HG03175 (cell line): ENCODE results near the gene B9D2.
"Not testable (repeated sequence)": the region's sequence is repeated elsewhere in the genome, so short reads cannot be mapped to it uniquely, and the experiment has no call there.

Experiments used
- ATAC-seq: cut with Tn5 transposase; IDR thresholded peaks from one replicate; pipeline ENCODE4 v1.9.1; 2021; ENCODE audit warnings: mild to moderate bottlenecking, moderate library complexity; ENCODE audit not compliant: unreplicated experiment

B9D2 gene

DNA sequence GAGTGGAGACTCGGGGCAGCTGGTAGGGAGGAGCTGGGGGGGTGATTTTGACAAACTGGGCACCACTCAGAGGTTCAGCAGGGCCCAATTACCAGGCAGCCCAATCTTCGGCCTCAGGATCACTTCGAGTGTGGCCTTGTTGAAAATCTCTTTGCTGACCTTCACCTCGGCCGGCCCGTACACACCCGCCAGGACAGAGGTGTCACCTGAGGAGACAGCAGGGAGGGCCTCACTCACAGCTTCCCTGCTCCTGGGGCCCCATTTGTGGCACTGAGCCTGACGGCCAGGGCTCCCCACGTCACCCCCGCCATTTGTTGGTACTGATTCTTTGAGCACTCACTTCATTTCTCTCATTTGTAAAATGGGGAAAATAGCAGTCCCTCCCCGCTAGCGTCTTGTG lies 28.8 kb upstream of the B9D2 start:
- no peak for ATAC-seq

DNA sequence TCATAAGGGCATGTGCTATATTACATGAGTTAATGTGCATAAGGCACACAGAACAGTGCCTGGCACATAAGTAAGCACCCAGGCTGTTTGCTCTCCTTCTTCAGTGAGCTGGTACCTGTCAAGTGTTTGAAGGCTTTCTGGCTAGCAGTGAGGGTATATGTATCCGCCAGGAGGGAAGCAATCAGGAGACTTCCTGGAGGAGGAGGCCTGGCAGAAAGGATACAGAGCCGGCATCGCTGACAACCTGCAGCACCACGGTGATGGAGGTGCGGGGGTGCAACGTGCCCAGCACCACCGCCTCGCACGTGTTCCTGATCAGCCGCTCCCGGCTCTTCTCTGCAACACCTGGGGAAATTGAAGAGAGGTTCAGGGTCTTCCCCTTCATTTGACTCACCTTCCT lies 27.7 kb upstream of the B9D2 start:
- no peak for ATAC-seq

DNA sequence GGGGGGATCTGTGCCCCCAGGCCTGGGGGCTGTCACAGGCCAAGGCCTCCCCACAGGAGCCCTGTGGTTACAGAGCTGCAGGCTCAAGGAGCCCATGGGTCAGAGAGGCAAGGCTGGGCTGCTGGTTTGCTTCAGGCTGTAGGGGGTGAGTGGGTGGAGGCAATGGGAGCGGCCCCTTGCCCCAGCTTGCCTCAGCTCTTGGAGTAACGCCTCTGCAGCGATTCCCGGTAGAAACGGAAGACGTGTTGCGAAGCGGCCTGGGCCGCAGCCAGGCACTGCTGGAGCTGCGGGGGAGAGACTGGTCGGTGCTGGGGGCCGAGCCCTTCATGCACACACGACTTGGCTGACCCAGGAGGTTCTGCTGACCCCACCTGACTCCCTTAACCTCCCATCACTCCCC lies 22.5 kb upstream of the B9D2 start:
- no peak for ATAC-seq

DNA sequence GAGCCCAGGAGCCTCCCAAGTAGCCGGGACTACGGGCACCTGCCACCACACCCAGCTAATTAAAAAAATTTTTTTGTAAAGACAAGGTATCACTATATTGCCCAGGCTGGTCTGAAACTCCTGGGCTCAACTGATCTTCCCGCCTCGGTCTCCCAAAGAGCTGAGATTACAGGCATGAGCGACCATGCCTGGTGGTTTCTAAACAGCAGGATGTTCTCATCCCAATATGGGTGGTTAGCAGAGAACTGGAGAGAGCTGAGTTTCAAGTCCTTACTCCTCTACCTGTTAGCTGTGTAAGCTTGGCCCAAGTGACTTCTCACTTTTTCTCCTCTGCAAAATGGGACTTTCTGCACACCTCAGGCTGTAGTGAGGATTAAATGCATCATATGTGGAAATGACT lies 20.4 kb upstream of the B9D2 start:
- no peak for ATAC-seq

DNA sequence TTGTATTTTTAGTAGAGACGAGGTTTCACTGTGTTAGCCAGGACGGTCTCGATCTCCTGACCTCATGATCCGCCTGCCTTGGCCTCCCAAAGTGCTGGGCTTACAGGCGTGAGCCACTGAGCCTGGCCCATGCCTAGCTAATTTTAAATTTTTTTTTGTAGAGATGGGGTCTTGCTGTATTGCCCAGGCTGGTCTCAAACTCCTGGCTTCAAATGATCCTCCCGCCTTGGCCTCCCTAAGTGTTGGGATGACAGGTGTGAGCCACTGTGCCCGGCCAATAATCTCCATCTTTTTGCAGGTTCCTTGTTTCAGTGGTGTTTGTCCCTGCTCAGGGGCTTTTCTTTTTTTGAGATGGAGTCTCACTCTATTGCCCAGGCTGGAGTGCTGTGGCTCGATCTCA lies 17.6 kb upstream of the B9D2 start:
- ATAC-seq: not testable (repeated sequence)

DNA sequence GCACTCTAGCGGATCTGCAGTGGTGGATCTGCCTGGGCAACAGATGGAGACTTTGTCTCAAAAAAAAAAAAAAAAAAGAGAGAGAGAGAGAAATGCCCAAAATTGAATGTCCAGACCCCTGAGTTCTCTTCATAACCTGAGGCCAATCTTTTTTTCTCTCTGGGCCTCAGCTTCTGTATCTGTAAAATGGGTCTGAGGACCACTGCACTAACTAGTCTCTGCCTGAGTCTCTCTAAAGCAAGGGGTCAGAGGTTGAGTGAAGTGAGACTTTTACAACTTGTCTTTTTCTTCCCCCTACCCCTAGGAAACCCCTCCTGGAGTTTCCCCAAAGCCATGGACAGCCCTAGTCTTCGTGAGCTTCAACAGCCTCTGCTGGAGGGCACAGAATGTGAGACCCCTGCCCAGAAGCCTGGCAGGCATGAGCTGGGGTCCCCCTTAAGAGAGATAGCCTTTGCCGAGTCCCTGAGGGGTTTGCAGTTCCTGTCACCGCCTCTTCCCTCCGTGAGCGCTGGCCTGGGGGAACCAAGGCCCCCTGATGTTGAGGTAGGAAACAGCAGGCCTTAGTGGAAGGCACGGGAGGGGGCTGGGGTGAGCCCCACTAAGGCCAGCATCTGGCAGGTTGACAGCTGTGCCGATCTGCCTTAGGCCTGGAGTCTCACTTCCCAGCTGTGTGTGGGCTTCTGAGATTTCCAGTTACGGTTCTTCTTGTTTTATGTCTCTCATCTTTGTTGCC lies 14.2 kb upstream of the B9D2 start:
- ATAC-seq: peak; percentile 53

DNA sequence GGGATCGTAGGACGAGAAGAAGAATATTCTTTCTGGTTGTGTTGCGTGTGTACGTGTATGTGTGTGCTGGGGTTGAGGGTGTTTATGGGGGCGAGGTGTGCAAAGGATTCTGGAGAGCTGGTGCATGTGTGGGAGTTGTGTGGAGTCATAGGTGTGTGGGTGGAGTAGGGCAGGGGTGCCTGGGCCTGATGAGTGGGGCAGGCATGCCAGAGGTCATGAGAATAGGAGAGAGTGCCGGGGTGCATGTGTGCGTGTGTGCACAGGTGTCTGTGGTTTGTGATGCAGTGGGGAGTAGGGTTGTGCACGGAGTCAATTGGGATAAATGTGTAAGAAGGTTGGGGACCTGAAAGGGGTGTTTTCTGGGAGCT lies 13.0 kb upstream of the B9D2 start:
- ATAC-seq: no peak

DNA sequence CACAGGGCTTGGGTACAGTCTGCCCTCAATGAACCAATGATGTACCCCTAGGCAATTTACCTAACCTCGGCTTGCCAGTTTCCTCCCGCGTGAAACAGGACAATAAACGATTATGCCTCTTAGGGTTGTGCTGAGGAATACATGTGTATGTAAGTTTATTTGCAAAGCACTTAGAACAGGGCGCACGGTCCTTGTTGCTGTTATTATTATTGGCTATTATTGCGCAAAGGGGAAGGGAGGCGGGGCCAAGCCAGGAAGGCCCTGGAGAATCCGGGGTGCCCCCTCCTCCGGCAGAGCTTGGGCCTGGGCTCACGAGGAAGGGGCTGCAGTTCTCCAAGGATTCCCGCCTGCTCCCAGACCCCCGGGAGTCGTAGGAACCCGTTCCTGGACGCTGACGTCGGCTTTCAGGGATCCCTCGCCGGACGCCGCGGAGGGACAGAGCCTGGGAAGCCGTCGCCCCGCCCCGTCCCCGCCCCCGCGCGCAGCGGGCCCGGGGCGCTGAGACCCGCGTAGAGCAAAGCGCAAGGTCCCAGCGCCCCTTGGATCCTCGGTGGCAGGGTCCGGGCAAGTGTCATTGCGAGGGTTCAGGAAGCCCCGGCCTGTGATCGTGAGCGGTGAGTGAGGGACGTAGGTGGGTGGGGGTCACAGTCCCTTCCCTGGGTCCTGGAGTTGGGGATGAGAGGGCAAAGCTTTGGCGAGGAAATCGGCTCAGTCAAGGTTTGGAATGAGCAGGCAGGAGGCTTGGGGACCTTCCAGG lies 12.5 kb upstream of the B9D2 start, which contains the start of gene TMEM91:
Gene TMEM91, plus strand, starts transcription at position 293 of the 757 bp plus-strand sequence. CDS start 1,777 bp downstream, outside the sequence.
- ATAC-seq: no peak

DNA sequence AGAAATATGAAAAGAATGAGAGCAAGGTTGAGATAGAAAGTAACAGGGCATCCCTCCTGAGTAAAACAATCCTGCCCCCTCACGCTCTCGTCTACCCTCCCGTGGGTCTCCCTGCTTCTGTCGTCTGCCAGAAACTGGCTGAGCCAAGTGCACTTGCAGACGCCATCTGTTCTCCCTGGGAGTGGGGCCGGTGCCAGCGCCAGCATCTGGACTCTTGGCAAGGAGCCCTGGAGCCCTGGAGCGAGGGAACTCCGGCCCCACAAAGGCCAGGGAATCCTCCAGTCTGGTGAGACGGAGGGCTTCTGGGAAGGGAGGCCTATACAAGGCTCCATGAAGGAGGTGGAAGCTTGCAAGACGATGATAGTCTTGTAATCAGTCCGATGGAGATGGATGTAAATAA lies 10.0 kb upstream of the B9D2 start:
- ATAC-seq: no peak

DNA sequence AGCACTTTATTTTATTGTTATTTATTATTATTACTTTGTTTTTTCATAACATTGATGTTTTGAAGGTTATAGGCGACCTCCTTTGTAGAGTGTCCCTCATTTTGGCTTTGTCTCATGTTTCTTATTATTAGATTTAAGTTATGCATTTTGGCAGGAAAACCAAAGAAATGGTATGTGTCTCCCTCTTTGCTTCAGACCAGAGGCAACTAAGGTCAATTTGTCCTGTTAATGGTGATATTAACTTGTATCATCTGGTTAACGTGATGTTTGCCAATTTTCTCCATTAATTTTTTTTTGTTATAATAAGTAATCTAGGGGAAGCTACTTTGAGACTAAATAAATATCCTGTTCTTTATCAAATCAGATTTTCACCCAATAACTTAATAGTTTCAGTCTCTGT lies 8.6 kb upstream of the B9D2 start:
- ATAC-seq: no peak

DNA sequence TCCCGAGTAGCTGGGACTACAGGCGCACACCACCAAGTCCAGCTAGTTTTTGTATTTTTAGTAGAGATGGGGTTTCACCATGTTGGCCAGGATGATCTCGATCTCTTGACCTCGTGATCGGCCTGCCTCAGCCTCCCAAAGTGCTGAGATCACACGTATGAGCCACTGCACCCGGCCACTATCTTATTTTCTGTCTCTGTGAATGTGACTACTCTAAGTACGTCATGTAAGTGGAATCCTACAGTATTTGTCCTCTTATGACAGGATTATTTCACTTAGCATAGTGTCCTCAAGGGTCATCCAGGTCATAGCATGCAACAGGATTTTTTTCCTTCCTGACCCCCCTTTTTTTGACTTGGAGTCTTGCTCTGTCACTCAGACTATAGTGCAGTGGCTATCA lies 7.6 kb upstream of the B9D2 start:
- ATAC-seq: no peak

DNA sequence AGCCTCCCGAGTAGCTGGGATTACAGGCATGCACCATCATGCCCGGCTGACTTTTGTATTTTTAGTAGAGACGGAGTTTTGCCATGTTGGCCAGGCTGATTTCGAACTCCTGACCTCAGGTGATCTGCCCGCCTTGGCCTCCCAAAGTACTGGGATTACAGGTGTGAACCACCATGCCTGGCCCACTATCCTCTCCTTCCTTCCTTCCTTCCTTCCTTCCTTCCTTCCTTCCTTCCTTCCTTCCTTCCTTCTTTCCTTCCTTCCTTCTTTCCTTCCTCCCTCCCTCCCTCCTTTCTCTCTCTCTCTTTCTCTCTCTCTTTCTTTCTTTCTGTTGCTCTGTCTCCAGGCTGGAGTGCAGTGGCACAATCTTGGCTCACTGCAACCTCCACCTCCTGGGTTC lies 7.2 kb upstream of the B9D2 start:
- ATAC-seq: not testable (repeated sequence)

DNA sequence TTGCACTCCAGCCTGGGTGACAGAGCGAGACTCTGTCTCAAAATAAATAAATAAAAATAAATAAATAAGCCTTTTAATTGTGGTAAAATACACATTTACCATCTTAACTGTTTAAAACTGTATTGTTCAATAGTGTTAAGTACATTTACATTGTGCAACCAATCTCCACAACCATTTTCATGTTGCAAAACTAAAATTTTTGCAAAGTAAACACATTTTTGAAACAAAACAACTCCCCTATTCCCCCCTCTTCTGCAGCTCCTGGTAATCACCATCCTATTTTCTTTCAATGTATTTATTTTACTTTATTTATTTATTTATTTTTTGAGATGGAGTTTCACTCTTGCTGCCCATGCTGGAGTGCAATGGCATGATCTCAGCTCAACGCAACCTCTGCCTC lies 5.8 kb upstream of the B9D2 start:
- no peak for ATAC-seq

DNA sequence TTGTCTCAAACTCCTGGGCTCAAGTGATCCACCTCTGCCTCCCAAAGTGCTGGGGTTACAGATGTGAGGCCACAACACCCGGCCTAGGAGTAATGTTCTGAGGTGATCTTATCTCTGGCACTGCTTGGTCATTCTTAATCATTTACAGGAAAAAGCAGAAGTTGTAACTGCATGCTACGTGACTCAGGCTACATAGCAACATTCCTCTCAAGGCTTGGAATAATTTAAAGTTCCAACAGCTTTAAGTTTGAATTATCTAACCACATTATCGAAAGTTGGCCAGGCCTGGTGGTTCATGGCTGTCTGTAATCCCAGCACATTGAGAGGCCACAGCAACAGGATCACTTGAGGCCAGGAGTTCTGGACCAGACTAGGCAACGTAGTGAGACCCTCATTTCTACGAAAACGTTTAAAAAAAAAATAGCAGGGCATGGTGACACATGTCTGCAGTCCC lies 3.9 kb upstream of the B9D2 start:
- ATAC-seq: no peak

DNA sequence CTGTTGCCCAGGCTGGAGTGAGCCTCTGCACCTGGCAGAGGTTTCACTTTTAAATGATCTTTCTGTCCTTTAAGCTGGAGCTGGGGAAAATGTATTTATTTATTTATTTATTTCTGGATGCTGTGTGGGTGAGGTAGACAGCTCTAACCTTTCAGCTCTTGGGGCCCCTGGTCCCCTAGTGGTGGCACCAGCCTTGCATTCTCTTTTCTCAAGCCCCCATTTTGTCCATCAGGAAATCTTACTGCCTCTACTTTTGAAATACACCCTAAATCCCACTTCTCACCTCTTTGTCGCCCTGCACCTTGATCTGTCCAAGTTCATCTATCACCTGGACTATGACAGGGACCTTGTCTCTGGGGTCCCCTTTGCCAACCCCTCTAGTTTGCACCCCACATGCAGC lies 2.1 kb upstream of the B9D2 start:
- ATAC-seq: no peak

DNA sequence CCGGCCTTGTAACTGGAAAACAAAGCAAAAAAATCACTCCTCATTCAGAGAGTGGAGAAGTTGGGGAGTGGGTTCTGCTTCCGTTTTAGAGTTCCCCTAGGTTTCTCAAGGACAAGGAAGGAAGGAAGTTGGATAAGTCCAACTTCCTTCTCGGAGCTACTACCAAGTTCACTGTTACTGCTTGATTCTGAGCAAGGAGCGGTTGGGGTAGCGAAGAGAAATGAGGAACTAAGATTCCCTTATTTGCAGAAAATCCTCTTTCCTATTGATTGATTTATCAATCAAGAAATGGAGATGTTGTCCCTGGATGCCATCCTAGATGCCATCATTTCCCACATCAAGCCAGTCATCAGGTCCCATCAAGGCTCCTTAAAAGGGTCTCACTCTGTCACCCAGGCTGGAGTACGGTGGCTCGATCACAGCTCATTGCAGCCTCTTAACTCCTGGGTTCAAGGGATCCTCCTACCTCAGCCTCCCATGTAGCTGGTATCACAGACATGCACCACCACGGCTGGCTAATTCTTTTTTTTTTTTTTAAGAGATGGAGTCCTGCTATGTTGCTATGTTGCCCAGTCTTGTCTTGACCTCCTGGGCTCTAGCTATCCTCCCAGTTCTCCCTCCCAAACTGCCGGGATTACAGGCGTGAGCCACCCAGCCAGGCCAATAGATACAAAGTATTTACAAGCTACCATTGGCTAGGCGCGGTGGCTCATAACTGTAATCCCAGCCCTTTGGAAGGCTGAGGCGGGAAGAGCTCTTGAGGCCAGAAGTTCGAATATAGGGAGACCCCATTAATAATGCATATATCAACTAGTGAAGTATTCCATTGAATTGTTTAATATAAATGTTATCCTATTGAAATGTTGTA lies 809 bp upstream of the B9D2 start:
- no peak for ATAC-seq

DNA sequence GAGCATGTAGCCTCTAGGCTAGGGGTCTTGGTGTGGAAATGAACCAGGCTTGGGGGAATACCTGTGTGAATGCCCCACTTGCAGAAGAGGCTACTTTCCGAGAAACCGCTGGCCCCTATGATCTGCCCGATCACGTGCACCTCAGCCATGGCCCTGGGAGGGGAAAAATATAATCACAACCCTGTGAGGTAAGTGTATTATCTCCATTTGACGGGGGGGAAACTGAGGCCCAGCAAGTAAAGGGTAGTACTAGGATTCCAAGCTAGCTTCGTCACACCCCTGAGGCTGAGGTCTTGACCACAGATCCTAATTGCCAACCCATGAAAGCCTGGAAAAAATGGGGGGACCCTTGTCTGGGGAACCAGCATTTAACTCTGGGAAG lies 587 bp downstream of the B9D2 start:
- no peak for ATAC-seq

DNA sequence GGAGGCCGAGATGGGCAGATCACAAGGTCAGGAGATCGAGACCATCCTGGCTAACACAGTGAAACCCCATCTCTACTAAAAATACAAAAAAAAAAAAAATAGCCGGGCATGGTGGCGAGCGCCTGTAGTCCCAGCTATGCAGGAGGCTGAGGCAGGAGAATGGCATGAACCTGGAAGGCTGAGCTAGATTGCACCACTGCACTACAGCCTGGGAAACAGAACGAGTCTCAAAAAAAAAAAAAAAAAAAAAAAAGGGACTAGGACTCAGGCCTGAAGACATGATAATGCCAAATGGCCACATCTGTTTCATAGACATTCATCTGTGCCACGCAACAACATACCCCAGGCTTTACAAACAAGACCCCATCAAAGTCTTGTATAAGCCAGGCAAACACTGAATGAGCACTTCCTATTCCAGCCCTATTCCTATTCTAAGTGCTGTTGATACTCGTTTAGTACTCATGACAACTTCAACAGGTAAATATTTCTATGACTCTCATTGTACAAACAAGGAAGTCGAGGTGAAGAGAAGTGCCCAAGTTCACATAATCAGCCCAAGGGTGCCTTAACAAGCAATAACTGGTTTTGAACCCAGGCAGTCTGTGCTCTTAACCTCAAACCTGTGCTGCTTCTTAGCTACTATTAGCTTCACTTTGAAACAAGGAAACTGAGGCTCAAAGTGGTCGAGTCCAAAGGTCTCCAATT lies 1.7 kb downstream of the B9D2 start:
- ATAC-seq: no peak

DNA sequence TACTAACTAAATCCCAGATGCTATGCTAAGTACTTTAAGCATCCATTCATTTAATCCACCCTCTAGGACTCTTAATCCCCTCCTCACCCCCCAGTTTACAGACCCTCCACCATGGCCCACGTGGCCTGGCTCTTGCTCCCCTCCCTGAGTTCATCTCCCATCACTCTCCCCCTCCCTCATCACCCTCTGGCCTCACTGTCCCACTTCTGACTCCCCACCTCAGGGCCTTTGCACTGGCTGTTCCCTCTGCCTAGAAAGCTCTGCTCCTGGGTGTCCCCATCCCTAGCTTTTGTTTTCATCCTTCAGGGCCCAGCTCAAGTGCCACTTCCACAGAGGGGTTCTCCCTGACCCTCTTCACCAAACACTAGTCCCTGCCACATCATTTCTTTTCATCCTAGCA lies 4.2 kb downstream of the B9D2 start:
- ATAC-seq: no peak

DNA sequence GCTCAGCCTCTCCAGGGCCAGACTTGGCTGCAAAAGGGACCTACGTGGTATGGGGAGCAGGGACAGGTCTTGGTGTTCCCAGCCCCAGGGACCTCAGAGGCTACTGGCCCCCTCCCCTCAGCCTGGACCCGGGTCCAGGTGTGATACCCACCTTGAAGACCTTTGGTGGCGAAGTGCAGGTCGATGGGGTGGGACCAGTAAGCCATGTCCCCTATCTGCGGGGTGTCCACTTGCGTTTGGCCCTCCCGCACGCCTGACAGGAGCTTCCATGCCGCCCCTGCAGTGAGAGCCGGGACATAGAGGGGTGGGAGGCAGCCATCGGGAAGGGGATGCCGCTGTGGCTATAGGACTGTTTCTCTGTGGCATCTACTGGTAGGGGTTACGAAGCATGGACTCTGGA lies 6.2 kb downstream of the B9D2 start:
- ATAC-seq: no peak
